ENCODE data around the gene PTTG1.

Gene PTTG1

DNA sequence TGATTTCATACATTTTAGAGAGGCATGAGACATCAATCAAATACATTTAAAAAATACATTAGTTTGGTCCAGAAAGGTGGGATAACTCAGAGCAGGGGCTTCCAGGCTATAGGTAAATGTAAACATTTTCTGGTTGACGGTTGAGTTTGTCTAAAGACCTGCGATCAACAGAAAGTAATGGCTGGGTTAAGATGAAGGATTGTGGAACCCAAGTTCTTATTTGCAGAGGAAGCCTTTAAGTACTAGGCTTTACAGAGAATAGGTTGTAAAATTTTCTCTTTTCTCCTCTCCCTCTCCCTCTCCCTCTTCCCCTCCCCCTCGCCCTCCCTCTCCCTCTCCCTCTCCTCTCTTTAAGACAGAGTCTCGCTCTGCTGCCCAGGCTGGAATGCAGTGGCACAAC is 50.8 kb downstream of the PTTG1 start:
- DNase-seq (ENCODE audit: low read depth in 2 of 2), result no peak

DNA sequence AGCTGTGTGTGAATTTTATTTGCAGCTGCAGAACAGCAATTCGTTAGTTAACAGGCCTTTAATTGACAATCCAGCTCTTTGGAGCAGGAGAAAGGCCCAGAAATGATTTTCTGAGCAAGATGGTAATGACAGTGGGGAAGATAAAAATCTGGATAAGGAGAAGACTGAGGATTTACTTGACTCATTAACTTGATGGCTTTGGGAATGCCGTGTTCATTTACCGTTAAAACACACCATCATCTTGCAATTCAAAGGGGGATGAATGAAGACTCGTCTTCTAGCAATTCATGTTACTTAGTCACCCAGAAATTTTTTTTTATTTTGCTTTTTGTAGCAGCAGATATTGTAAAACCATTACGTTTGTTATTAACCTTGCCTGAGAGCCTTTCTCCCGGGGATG is 52.0 kb downstream of the PTTG1 start:
- no peak for DNase-seq (ENCODE audit: low read depth in 2 of 2)

DNA sequence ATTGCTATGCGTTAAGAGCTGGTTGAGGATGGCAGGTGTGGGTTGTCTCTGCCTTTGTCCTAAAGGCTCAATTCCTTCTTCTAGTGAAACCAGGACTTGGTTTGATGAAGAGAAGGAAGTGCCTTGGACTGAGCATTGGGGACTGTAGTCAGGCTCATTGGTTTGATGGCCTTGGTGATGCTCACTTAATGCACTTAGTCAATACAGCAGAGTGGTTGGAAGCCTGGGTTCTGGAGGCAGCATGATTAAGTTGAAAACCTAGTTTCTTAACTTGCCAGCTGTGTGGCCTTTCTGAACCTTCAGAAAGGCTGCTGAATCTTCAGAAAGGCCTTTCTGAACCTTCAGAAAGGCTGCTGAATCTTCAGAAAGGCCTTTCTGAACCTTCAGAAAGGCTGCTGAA is 52.4 kb downstream of the PTTG1 start:
- no peak for DNase-seq (ENCODE audit: low read depth in 2 of 2)

DNA sequence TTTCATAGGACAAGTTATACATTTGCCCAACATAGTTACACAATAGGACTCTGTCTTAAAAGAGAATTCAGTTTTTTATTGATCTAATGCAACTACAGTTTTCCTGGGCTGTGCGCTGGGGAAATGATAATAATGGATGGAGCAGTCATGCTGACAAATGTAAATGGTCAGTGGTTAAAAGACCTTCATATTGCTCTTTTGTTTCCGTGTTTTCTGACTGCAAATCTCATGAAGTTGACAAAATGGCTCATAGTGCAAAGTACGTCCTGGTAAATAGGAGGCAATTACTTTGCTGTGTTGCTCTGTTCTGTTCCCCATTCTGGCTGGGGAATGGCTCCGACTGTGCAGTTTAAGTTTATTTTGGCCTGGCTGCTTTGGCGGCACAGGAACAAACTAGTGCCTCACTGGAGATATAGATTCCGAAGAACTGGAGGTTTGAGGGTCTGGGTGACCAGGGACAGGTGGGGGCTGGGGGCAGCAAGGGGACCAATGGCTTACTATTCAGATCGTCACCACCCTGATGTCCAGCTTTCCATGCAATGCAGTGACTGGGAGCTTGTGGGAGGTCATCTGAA is 54.3 kb downstream of the PTTG1 start:
- no peak for DNase-seq (ENCODE audit: low read depth in 2 of 2)

DNA sequence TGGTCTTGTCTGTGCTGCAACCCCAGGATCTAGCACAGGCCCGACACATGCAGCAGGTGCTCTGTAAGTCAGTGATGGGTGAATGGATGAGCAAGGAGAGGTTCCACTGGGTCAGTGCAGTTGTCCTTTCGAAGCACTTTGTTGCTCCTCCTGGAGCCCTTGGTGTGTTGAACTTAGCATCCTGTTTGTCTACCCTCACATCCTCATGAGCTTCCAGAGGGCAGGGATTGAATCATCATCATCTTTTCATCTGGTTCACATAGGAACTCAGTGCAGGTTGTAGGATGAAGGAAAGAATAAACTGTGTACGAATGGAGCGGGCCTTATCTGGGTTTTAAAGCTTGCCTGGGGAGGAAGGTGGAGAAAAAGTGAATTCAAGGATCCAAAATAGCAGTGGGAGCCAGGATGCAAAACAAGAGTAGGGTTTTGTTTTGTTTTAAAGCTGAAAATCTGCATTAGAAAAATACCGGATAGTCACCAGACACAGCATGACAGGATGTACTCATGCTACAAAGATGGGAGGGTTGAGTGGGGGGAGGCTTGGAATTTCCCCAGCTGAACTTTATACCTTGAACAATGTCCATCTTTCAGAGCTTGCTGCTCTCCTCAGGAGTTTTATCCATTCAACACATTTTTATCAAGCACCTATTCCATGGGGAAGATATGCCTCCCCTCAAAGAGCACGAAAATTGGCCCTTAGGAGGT is 55.8 kb downstream of the PTTG1 start:
- no peak for DNase-seq (ENCODE audit: low read depth in 2 of 2)

DNA sequence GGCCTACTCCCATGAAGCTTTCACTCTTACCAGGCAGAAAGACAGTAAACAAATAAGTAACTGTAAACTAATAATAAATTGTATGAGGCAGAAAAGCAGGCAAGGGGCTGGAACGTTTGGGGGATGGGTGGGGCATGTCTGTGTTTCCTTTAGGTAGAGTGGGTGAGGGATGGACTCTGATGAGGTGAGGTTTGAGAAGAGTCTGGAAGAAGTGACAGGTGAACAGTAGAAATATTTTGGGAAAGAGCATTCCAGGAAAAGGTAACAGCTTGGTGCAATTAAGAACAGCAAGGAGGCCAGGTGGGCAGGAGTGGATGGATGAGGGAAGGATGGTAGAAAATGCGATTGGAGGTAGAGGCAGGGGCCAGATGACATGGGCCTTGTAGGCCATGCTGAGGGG is 56.5 kb downstream of the PTTG1 start:
- no peak for DNase-seq (ENCODE audit: low read depth in 2 of 2)
